Glutamatergic neuron (in vitro differentiated cells): Measurements from ENCODE around the gene PLA2G4B. TPM values are rescaled to one million over a fixed set of nuclear protein-coding genes. Genes with fewer than 3 reads are reported as not detected.

Experiments
- DNase-seq: peaks from one replicate; pipeline ENCODE4 v3.0.0; 2022
- H3K27ac Mint-ChIP-seq: one replicate; pipeline ENCODE4 v1.8.0; 2020; ENCODE audit warnings: mild to moderate bottlenecking, mixed read lengths, inconsistent platforms; ENCODE audit not compliant: unreplicated experiment
- H3K27me3 Mint-ChIP-seq: one replicate; pipeline ENCODE4 v1.8.0; 2020; ENCODE audit warnings: mild to moderate bottlenecking, moderate library complexity, mixed read lengths, inconsistent platforms; ENCODE audit not compliant: unreplicated experiment
- H3K36me3 Mint-ChIP-seq: one replicate; pipeline ENCODE4 v1.8.0; 2020; ENCODE audit warnings: mild to moderate bottlenecking, mixed read lengths, inconsistent platforms; ENCODE audit not compliant: unreplicated experiment
- H3K4me1 Mint-ChIP-seq: one replicate; pipeline ENCODE4 v1.8.0; 2020; ENCODE audit warnings: mild to moderate bottlenecking, low read depth, mixed read lengths, inconsistent platforms; ENCODE audit not compliant: unreplicated experiment
- H3K4me3 Mint-ChIP-seq: one replicate; pipeline ENCODE4 v1.8.0; 2020; ENCODE audit warnings: mild to moderate bottlenecking, mixed read lengths, inconsistent platforms; ENCODE audit not compliant: unreplicated experiment
- H3K9me3 Mint-ChIP-seq: one replicate; pipeline ENCODE4 v1.8.0; 2020; ENCODE audit warnings: mild to moderate bottlenecking, moderate library complexity, mixed read lengths, inconsistent platforms; ENCODE audit not compliant: unreplicated experiment
- total RNA-seq: library from RNA; stranded (reverse); fragmentation: NEBNext Ultra II Directional; extraction: Animal tissue kit (Norgen Biotek cat#: 25700); gene quantifications from one replicate; pipeline ENCODE4 v1.2.1, GENCODE V29; 2021; ENCODE audit not compliant: unreplicated experiment
- TF ChIP-seq, protein P1 (sequence below): fragments of 200-600 bp; sonication (generic); IDR thresholded peaks from one replicate; pipeline ENCODE4 v1.5.0; 2021; ENCODE audit not compliant: partially characterized antibody, unreplicated experiment

Gene PLA2G4B
- total RNA-seq, 1 donor from 2014 or later: 17.9 TPM

DNA sequence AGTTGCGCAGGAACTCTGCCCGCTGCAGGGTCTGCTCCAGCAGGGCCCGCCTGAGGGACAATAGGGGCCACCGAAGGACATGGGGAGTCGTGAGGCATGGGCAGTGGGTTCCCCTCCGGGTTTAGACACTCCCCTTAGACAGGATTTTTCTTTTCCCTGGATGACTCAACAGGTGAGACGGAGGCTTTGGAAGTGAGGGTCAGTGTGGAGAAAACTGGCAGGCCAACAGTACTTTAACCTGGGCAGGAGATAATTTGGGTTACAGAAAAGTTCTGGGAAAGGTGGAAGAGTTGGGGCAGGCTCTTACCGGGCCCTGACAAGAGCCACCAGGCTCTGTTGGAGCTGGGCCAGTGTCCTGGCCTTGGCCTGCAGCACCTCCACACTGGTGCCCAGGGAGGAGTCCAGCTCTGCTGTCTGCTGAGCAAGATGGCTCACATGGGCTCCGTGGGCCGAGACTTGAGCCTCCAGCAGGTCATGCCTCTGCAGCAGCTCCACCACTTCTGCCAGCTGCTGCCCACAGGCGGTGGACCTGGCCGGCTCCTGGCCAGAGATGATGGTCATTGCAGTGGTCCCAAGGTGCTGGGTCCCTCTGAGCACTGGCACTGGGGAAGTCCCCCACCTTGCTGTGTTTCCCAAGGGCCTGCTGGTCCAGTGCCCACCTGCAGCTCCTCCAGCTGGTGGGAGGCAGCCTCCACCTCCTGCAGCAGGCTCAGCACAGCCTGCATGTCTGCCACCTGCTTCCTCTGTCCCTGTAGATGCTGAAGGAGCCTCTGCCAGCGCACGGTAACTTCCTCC, 44.2 kb downstream of the PLA2G4B start:
- H3K4me3 Mint-ChIP-seq: no peak overlapping the region
- H3K27ac Mint-ChIP-seq: no peak overlapping the region
- peaks cover 9% of the 10 kb centered on the region for H3K9me3 Mint-ChIP-seq
- H3K4me1 Mint-ChIP-seq: peaks cover 1% of the 10 kb centered on the region
- H3K36me3 Mint-ChIP-seq: peaks cover 12% of the 10 kb centered on the region
- H3K27me3 Mint-ChIP-seq: peaks cover 17% of the 10 kb centered on the region
- no peak for DNase-seq
- TF ChIP-seq, protein P1, sequence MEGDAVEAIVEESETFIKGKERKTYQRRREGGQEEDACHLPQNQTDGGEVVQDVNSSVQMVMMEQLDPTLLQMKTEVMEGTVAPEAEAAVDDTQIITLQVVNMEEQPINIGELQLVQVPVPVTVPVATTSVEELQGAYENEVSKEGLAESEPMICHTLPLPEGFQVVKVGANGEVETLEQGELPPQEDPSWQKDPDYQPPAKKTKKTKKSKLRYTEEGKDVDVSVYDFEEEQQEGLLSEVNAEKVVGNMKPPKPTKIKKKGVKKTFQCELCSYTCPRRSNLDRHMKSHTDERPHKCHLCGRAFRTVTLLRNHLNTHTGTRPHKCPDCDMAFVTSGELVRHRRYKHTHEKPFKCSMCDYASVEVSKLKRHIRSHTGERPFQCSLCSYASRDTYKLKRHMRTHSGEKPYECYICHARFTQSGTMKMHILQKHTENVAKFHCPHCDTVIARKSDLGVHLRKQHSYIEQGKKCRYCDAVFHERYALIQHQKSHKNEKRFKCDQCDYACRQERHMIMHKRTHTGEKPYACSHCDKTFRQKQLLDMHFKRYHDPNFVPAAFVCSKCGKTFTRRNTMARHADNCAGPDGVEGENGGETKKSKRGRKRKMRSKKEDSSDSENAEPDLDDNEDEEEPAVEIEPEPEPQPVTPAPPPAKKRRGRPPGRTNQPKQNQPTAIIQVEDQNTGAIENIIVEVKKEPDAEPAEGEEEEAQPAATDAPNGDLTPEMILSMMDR: no peak

DNA sequence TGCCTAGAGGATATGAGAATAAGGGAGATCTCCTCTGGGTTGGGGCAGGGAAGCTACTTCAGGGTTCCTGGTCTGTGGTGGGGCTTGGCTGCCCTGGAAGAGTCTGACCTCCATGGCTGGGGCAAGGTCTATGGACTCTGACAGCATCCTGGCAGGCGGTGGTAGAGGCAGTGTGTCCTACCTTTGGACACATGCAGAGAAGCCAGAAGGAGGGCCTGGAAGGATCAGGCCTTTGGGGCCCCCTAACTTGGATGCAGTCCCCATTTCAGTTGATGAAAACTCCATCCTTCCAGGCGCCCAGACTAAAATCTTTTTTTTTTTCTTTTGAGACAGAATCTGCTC, 44.8 kb downstream of the PLA2G4B start:
- Mint-ChIP-seq H3K27me3 (peaks cover 17% of the 10 kb centered on the region), H3K9me3 (peaks cover 7% of the 10 kb centered on the region), H3K27ac (no peak overlapping the region), H3K4me1 (peaks cover 1% of the 10 kb centered on the region), H3K4me3 (no peak overlapping the region), H3K36me3 (peaks cover 12% of the 10 kb centered on the region)
- no peak for DNase-seq
- TF ChIP-seq, protein P1: no peak

DNA sequence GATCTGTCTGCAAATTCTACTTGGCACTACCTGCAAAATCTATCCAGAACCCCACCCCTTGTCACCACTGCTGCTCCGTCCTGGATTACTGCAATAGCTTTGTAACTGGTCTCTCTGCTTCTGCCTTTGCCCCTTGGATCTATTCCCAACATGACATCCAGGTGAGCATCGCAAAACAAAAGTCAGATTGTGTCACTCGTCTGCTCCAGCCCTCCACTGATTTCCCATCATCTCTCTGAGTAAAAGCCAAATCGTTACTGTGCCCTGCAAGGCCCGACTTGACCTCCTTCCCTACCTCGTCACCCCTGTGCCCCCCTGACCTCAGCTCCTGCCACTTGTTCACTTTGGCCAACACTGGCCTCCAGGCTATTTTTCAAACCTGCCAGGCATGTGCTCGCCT, 45.8 kb downstream of the PLA2G4B start:
- H3K4me1 Mint-ChIP-seq: peaks cover 1% of the 10 kb centered on the region
- TF ChIP-seq, protein P1: no peak
- H3K9me3 Mint-ChIP-seq: peaks cover 4% of the 10 kb centered on the region
- peaks cover 12% of the 10 kb centered on the region for H3K36me3 Mint-ChIP-seq
- H3K27ac Mint-ChIP-seq: no peak overlapping the region
- no peak overlapping the region for H3K4me3 Mint-ChIP-seq
- H3K27me3 Mint-ChIP-seq: peaks cover 13% of the 10 kb centered on the region
- no peak for DNase-seq

DNA sequence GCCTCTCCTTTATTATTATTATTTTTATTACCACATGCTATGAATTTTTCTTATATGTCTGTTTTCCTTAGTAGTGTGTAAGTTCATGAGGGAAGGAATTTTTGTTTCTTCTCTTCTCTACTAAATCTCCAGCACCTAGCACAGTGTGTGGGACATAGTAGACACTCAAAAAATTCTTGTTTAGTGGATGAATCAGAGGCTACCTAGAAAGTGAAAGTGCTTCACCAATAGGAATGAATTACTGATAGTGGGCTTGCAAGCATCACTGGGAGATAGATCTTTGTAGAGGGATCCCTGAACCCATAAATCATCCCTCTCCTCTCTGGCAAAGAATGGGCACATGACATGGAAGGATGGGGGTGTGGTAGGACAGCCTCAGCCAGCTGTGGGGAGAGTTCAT, 46.7 kb downstream of the PLA2G4B start:
- H3K27ac Mint-ChIP-seq: no peak overlapping the region
- TF ChIP-seq, protein P1: no peak
- peaks cover 12% of the 10 kb centered on the region for H3K36me3 Mint-ChIP-seq

DNA sequence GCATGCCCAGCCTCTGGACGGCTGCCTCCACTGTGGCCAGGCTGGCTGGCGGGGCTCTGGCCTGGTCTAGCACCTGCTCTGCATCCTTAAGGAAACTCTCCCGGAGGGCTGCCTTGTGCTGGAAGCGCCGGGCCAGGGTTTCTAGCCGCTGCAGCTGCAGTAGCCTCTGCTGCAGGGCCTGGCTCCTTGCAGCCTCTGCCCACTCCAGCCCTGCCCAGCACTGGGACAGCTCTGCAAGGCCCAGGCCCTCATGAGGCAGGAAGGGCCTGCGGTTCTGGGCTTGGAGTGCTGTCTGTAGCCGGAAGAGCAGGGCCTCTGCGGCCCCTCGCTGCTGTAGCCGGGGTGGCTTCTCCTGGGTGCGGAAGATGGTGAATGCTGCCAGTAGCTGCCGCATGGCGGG, 47.2 kb downstream of the PLA2G4B start:
- H3K27ac Mint-ChIP-seq: no peak overlapping the region
- peaks cover 4% of the 10 kb centered on the region for H3K9me3 Mint-ChIP-seq
- TF ChIP-seq, protein P1: no peak
- peaks cover 10% of the 10 kb centered on the region for H3K27me3 Mint-ChIP-seq
- no peak overlapping the region for H3K4me3 Mint-ChIP-seq
- no peak for DNase-seq
- peaks cover 12% of the 10 kb centered on the region for H3K36me3 Mint-ChIP-seq
- peaks cover 1% of the 10 kb centered on the region for H3K4me1 Mint-ChIP-seq

More for the DNA sequence above, 46.7 kb downstream of the PLA2G4B start:
- peaks cover 1% of the 10 kb centered on the region for H3K4me1 Mint-ChIP-seq
- no peak for DNase-seq
- H3K9me3 Mint-ChIP-seq: peaks cover 4% of the 10 kb centered on the region
- no peak overlapping the region for H3K4me3 Mint-ChIP-seq
- peaks cover 11% of the 10 kb centered on the region for H3K27me3 Mint-ChIP-seq
